Fibroblast of villous mesenchyme (primary cell): Measurements from ENCODE around the gene ABCG2. TPM values are rescaled to one million over a fixed set of nuclear protein-coding genes. Genes with fewer than 3 reads are reported as not detected.
A peak's percentile ranks its signal among the peaks of the same experiment; 100 is the strongest.

Experiments
- DNase-seq: peaks from one replicate; pipeline ENCODE4 v3.0.0-alpha.2; 2010; ENCODE audit warnings: low read depth
- H3K4me3 ChIP-seq: 2 replicates; pipeline ENCODE4 v1.5.1; 2011; ENCODE audit warnings: low read depth, mild to moderate bottlenecking, low read length
- total RNA-seq: library from RNA; depleted of rRNA; stranded (reverse); fragments of >200 nt; gene quantifications from 2 replicates; pipeline ENCODE4 v1.2.3, GENCODE V29; 2012
- TF ChIP-seq, protein P1 (sequence below): IDR thresholded peaks from 2 replicates; pipeline ENCODE4 v1.5.1; 2012; ENCODE audit warnings: low read depth, mild to moderate bottlenecking, low read length; ENCODE audit not compliant: insufficient read depth

The ABCG2 gene
- total RNA-seq, 1 donor: 2.2 TPM

DNA sequence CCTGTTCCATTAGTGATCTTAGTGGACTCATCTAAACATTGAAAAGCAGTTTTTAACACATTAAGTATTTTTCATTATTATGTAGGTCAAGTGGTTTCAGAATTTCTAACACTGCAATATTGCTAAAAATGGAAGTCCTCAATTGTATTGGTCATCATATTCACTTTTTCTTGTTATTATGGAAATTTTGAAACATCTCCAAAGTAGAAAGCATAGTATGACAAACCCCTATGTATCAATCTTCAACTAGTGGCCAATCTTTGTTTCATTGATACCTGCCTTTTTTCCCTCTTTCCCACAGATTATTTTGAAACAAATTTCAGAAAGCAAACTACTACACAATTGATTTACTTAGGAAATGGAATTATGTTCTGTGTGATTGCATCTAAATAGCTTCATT is 14.5 kb upstream of the ABCG2 start:
- no peak for DNase-seq
- no peak overlapping the region for H3K4me3 ChIP-seq
- TF ChIP-seq, protein P1, sequence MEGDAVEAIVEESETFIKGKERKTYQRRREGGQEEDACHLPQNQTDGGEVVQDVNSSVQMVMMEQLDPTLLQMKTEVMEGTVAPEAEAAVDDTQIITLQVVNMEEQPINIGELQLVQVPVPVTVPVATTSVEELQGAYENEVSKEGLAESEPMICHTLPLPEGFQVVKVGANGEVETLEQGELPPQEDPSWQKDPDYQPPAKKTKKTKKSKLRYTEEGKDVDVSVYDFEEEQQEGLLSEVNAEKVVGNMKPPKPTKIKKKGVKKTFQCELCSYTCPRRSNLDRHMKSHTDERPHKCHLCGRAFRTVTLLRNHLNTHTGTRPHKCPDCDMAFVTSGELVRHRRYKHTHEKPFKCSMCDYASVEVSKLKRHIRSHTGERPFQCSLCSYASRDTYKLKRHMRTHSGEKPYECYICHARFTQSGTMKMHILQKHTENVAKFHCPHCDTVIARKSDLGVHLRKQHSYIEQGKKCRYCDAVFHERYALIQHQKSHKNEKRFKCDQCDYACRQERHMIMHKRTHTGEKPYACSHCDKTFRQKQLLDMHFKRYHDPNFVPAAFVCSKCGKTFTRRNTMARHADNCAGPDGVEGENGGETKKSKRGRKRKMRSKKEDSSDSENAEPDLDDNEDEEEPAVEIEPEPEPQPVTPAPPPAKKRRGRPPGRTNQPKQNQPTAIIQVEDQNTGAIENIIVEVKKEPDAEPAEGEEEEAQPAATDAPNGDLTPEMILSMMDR: no peak

- no peak overlapping the region for H3K4me3 ChIP-seq
- no peak for DNase-seq
- TF ChIP-seq, protein P1: no peak
Measured at GRCh38 chr4:88171206-88171605, 12.8 kb upstream of the ABCG2 start.

DNA sequence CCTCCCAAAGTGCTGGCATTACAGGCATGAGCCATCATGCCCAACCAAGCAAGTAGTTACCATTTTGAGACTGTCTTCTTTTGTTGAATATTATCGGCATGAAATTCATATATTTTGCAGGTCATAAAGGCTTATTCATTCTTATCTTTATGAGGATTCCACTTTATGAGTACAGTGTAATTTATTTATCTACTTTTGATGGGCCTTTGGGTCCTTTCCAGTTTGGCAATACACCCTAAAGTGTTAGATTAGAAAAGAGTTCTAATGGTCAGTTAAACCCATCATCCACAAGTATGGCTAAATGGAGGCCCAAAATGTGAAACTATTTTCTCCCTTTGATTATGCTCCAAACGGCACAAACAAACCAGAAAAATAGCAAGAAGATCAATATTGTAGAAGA is 10.9 kb upstream of the ABCG2 start:
- TF ChIP-seq, protein P1: no peak
- H3K4me3 ChIP-seq: no peak overlapping the region
- peak; percentile 51 for DNase-seq

GRCh38 chr4:88166608-88167007 is 8.2 kb upstream of the ABCG2 start:
- TF ChIP-seq, protein P1: no peak
- no peak overlapping the region for H3K4me3 ChIP-seq
- no peak for DNase-seq

GRCh38 chr4:88163336-88163735 is 4.9 kb upstream of the ABCG2 start:
- no peak for DNase-seq
- TF ChIP-seq, protein P1: no peak
- no peak overlapping the region for H3K4me3 ChIP-seq

DNA sequence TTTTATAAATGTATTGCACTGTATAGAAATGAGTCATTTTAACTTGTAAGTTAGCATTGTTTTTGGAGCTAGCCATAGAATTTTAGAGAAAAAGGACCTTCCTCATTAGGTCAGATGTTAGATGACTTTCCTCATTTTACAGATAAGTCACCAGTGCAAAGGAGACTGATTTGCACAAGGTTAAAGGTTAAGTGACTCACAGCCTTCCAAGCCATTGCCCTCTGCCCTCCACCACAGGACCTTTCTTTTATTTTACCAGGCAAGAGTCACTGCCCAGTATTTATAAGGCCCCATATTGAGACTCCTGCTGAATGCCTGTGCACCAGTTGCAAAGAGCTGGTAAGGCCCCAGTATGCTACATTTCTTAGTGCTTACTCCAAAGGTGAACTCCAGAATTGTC is 4.2 kb upstream of the ABCG2 start:
- TF ChIP-seq, protein P1: no peak
- no peak for DNase-seq
- no peak overlapping the region for H3K4me3 ChIP-seq

DNA sequence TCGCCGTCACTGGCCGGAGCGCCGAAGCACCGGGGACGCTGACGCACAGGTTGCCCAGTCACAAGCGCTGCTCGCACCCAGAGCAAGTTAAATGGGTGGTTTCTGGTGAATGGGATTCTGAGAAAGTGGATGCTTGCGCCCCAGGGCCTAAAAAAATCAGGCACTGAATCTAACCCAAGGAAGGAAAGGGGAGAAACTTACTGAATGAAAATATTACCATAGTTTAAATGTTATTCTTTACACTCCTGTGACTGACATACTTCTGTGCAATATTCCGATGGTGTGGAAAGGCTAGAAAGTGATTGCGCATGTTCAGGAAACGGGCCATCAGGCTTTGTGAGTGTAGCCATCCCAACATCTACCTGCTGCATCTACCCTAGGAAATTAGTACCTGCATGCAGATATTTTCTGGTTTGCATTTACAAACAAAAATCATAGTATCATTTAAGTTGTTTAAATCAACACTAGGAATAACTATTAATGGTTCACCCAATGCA is 838 bp upstream of the ABCG2 start:
- no peak for DNase-seq
- TF ChIP-seq, protein P1: no peak
- H3K4me3 ChIP-seq: peak overlapping the region; percentile 61
